ENCODE data around the gene SSUH2.

SSUH2 gene

DNA sequence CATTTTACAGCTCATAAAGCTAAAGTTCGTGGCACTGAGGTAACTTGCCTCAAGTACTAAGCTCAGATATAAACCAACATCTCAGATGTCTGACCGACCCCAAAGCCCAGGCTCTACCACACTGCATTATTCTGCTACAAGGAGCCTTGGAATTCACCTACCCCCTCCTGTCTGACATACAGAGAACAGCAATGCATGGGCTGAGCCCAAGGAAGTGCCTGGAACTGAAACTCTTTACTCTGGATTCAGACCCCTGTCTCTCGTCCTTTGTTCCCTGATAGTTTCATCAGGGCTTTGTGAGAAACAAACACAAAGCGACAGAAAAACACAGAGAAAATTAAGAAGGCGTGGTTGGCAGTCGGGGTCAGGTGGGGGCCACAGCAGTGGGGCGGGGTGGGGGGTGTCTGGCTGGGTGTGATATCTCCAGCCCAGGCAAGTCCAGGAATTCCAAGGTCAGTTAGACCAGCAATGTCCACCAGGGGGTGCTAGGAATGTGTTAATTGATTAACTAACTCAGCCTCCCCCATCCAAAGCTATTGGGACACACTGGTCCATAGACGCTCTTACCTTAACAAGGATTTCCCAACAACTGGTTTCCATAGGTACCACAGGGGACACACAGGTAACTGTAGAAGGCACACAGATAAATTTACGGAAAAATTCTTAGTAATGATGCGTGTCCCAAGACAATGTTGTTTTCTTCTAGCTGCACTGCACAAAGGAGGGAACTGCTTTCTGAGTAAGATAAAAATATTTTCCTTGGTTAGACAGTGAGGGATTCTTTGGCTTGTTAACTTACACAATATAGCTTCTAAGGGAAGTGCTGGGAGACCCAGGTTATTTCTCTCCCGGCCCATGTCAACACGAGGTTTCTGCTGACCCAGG lies 18.8 kb upstream of the SSUH2 start:
- DNase-seq (ENCODE audit: low read depth, low spot score) = no peak
- ChIA-PET CTCF (interaction anchor here (0.6 to 6.3 kb wide), 47 partner anchors 12 to 639 kb away, joined by 3 to 70 read pairs (median 5); partner anchors contain the start of genes OXTR and SSUH2), POLR2A (interaction anchor here (0.7 kb wide), 1 partner anchor 304 kb away, joined by 3 read pairs; no protein-coding TSS in a partner anchor)

DNA sequence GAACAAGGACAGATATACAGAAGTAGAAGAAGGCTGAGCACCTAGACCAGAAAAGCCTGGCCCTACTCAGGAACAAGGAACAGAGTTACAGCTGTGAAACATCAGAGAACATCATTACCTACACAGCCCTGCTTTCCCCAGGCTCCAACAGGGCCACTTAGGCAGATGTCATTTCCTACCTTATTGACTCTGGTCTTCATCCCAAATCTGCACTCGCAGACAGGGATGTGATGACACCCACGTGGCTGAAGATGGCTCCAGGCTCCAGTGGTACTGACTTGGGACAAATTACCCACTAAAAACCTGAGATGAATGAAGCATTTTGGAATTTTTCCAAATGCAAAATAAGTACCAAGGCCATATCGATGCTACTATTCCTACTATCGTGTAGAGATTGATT lies 18.0 kb upstream of the SSUH2 start:
- TF ChIP-seq, protein P1, sequence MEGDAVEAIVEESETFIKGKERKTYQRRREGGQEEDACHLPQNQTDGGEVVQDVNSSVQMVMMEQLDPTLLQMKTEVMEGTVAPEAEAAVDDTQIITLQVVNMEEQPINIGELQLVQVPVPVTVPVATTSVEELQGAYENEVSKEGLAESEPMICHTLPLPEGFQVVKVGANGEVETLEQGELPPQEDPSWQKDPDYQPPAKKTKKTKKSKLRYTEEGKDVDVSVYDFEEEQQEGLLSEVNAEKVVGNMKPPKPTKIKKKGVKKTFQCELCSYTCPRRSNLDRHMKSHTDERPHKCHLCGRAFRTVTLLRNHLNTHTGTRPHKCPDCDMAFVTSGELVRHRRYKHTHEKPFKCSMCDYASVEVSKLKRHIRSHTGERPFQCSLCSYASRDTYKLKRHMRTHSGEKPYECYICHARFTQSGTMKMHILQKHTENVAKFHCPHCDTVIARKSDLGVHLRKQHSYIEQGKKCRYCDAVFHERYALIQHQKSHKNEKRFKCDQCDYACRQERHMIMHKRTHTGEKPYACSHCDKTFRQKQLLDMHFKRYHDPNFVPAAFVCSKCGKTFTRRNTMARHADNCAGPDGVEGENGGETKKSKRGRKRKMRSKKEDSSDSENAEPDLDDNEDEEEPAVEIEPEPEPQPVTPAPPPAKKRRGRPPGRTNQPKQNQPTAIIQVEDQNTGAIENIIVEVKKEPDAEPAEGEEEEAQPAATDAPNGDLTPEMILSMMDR (IDR thresholded peaks at IDR 0.05; ENCODE audit: insufficient read depth, low read length, missing control alignments) = no peak

More for the DNA sequence above, 18.8 kb upstream of the SSUH2 start:
- TF ChIP-seq, protein P1 (IDR thresholded peaks at IDR 0.05; ENCODE audit: insufficient read depth, low read length, missing control alignments) = peak; percentile 62
- H3K4me3 ChIP-seq (ENCODE audit: low read depth, low read length) = no peak overlapping the region

DNA sequence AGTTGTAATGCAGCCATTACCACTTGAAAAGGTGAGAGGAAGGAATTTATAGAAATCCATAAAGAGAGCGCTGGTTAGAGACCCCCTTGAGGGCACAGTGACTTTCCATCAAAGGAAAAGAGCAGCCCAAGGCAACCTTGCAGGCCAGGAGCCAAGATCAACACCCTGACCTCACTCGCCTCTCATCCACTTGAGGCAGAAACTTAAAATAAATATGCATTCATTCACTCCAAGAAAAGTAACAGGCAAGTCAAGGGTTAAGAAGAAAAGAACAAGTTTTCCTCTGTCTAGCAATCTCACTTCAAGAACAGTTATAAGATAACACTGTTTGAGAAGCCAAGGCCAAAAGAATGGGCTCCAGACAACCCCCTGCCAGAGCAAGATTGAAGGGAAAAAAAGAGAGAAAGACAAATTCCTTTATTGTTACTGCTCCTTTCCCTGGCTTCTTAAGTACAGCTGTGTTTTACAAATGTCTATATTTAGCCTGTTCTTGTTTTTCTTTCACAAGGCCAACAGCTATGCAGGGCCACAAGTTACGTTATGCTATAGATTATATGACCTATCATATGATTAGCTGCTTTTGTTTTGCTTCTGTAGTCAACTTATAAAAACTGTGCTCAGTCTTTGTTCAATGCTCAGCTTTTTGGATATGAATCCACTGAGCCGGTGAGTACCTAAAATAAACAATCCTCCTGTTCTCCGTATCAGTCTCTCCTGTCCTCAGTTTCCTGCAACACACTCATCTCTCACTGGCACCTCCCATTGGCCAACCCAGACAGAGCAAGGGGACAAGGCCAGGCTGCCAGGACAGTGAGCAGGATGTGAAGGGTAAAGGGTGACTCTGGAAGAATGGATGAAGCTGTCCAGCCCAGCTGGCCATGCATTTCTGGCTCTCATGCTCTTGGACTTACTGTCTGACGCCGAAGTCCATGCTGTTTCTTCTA lies 15.8 kb upstream of the SSUH2 start:
- TF ChIP-seq, protein P1 (IDR thresholded peaks at IDR 0.05; ENCODE audit: insufficient read depth, low read length, missing control alignments) = no peak
- peak; percentile 70 for DNase-seq (ENCODE audit: low read depth, low spot score)
- no peak overlapping the region for H3K4me3 ChIP-seq (ENCODE audit: low read depth, low read length)
- ChIA-PET CTCF (interaction anchor here (0.9 to 6.3 kb wide), 9 partner anchors 14 to 219 kb away, joined by 3 to 70 read pairs (median 20); partner anchors contain the start of genes OXTR and SSUH2), POLR2A (interaction anchor here (0.9 to 1.7 kb wide), 2 partner anchors 96 to 214 kb away, joined by 4 read pairs; no protein-coding TSS in a partner anchor)

More for the DNA sequence above, 18.0 kb upstream of the SSUH2 start:
- ChIA-PET POLR2A (interaction anchor here (0.7 kb wide), 1 partner anchor 305 kb away, joined by 3 read pairs; no protein-coding TSS in a partner anchor), CTCF (interaction anchor here (0.6 to 6.3 kb wide), 28 partner anchors 11 to 405 kb away, joined by 3 to 70 read pairs (median 7); partner anchors contain the start of genes OXTR and SSUH2)
- no peak overlapping the region for H3K4me3 ChIP-seq (ENCODE audit: low read depth, low read length)
- no peak for DNase-seq (ENCODE audit: low read depth, low spot score)

DNA sequence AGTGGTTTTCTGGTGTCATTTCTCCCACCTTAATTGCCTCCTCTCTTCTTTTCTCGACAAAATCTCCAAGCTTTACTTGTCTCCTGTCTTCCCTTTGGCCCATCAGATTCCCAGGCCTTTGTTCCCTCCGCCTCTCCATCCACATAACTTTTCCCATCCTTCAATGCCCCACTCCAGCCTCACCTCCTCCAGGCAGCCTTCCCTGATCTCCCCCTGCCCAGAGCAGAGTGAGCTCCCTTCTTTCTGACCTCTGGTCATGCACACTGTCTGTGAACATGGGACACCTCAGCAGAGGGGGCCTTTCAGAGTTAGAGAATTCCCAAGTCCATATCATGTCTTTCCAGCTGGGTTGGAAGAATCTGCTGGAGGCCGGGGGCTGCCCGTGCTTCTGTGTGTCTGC lies 14.6 kb upstream of the SSUH2 start:
- no peak for DNase-seq (ENCODE audit: low read depth, low spot score)
- TF ChIP-seq, protein P1 (IDR thresholded peaks at IDR 0.05; ENCODE audit: insufficient read depth, low read length, missing control alignments) = no peak
- POLR2A ChIA-PET = no interaction called here
- CTCF ChIA-PET = interaction anchor here (1.2 to 1.9 kb wide), 2 partner anchors 110 to 217 kb away, joined by 4 to 5 read pairs; partner anchors contain the start of gene OXTR
- H3K4me3 ChIP-seq (ENCODE audit: low read depth, low read length) = no peak overlapping the region

DNA sequence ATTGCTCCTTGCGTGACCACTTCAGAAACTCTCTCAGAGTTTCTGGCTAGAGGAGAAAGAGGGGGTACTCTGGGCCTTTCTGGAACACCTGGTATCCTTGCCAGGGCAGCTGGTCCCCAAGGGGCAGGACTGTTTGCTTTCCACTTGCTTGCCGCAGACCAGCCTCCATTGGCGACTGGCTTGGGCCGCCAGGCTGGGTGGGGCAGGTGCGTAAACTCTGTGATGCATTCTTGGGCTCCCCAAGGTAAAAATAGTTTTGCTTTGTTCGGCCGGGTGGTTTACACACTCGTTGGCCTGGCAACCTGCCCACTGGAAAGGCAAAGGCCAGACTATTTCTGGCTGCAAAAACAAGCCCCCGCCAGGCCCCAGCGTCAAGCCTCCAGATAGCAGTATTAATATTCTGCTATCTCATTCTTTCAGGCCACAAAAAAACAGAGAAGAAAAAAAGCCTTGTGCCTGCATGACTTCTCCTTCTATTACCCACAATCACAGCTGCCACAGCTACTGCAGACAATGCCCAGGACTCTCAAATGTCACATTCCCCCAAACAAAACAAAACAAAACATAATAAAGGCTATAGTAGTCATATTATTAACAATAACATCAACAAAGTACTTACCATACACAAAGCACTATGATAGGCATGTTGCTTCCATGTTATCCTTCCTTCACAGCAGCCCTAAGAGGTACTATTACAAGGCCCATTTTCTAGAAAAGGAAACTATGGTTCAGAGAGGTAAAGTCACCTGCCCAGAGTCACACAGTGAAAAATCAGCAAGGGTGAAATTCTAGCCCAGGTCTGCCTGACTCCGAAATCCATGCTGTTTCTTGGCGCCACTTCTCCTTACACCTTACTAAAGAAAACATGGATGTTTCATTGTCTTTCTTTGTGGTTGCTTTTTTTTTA lies 14.0 kb upstream of the SSUH2 start:
- DNase-seq (ENCODE audit: low read depth, low spot score) = no peak
- TF ChIP-seq, protein P1 (IDR thresholded peaks at IDR 0.05; ENCODE audit: insufficient read depth, low read length, missing control alignments) = no peak
- ChIA-PET POLR2A (no interaction called here), CTCF (interaction anchor here (1.2 kb wide), 1 partner anchor 111 kb away, joined by 4 read pairs; the partner anchor contains the start of gene OXTR)
- no peak overlapping the region for H3K4me3 ChIP-seq (ENCODE audit: low read depth, low read length)

Data from AG04449 (cell line).